WTC11 (cell line): ENCODE data around the gene DDRGK1. TPM values are rescaled to one million over a fixed set of nuclear protein-coding genes. Genes with fewer than 3 reads are reported as not detected.

ENCODE experiments used
- ATAC-seq: fragments of 200-7000 bp; cut with Tn5 transposase; 2 replicates; pipeline ENCODE4 v1.10.0; 2021; ENCODE audit warnings: mild to moderate bottlenecking, moderate library complexity
- CTCF ChIA-PET: fragments of 300-600 bp; sonication (Branson Sonifier 250); formaldehyde crosslinking; loops from one replicate; lab custom pipeline; 2021; ENCODE audit warnings: antibody characterized with exemption; lab: Charles Lee
- POLR2A ChIA-PET: fragments of 350-600 bp; sonication (Branson Sonifier 250); formaldehyde crosslinking; loops from one replicate; lab custom pipeline; 2021; ENCODE audit warnings: antibody characterized with exemption; lab: Charles Lee
- DNase-seq: peaks from one replicate; pipeline ENCODE4 v3.0.0; 2021; ENCODE audit warnings: low spot score
- H3K27ac Mint-ChIP-seq: 2 replicates; pipeline ENCODE4 v1.8.0; 2021; ENCODE audit warnings: mixed read lengths
- H3K27me3 Mint-ChIP-seq: 2 replicates; pipeline ENCODE4 v1.8.0; 2021; ENCODE audit warnings: low read depth, mild to moderate bottlenecking, moderate library complexity, mixed read lengths
- H3K36me3 Mint-ChIP-seq: 2 replicates; pipeline ENCODE4 v1.8.0; 2021; ENCODE audit warnings: mixed read lengths
- H3K4me1 Mint-ChIP-seq: 2 replicates; pipeline ENCODE4 v1.8.0; 2022; ENCODE audit warnings: mixed read lengths
- H3K4me3 Mint-ChIP-seq: 2 replicates; pipeline ENCODE4 v1.8.0; 2021; ENCODE audit warnings: mild to moderate bottlenecking, moderate library complexity, mixed read lengths
- H3K9me3 Mint-ChIP-seq: 2 replicates; pipeline ENCODE4 v1.8.0; 2021; ENCODE audit warnings: mixed read lengths
- ATF3 ChIP-seq: sonication (generic); formaldehyde crosslinking; conservative IDR thresholded peaks from 2 replicates; pipeline ENCODE4 v1.8.1; 2022; ENCODE audit warnings: mild to moderate bottlenecking, missing genetic modification reagents
- CREM ChIP-seq: sonication (generic); formaldehyde crosslinking; IDR thresholded peaks from 2 replicates; pipeline ENCODE4 v1.8.1; 2022; ENCODE audit warnings: mild to moderate bottlenecking, missing genetic modification reagents, moderate library complexity
- CTCF ChIP-seq: fragments of 200-600 bp; IDR thresholded peaks from 2 replicates; pipeline ENCODE4 v1.8.0; 2022; ENCODE audit warnings: antibody characterized with exemption
- E2F5 ChIP-seq: sonication (generic); formaldehyde crosslinking; IDR thresholded peaks from 2 replicates; pipeline ENCODE4 v1.8.1; 2022; ENCODE audit warnings: mild to moderate bottlenecking, moderate library complexity, missing genetic modification reagents
- ESRRA ChIP-seq: sonication (generic); formaldehyde crosslinking; IDR thresholded peaks from 2 replicates; pipeline ENCODE4 v1.8.1; 2022; ENCODE audit warnings: mild to moderate bottlenecking, missing genetic modification reagents, borderline replicate concordance
- FOXK1 ChIP-seq: sonication (generic); formaldehyde crosslinking; IDR thresholded peaks from 2 replicates; pipeline ENCODE4 v1.8.0; 2022; ENCODE audit warnings: mild to moderate bottlenecking, moderate library complexity, missing genetic modification reagents
- FOXP1 ChIP-seq: sonication (generic); formaldehyde crosslinking; IDR thresholded peaks from 2 replicates; pipeline ENCODE4 v1.8.0; 2022; ENCODE audit warnings: missing genetic modification reagents, mild to moderate bottlenecking, moderate library complexity, borderline replicate concordance
- GABPB1 ChIP-seq: sonication (generic); formaldehyde crosslinking; IDR thresholded peaks from 2 replicates; pipeline ENCODE4 v1.8.1; 2023; ENCODE audit warnings: mild to moderate bottlenecking, missing genetic modification reagents
- GRHL2 ChIP-seq: fragments of 250-450 bp; sonication (Bioruptor Pico); IDR thresholded peaks from 2 replicates; pipeline ENCODE4 v1.8.0; 2022; ENCODE audit warnings: mild to moderate bottlenecking, moderate library complexity; ENCODE audit not compliant: insufficient replicate concordance, severe bottlenecking
- HMGA2 ChIP-seq: fragments of 250-450 bp; sonication (Bioruptor Pico); IDR thresholded peaks from 2 replicates; pipeline ENCODE4 v1.4.0; 2021; ENCODE audit warnings: mild to moderate bottlenecking, moderate library complexity
- HMGXB4 ChIP-seq: sonication (generic); formaldehyde crosslinking; IDR thresholded peaks from 2 replicates; pipeline ENCODE4 v1.8.1; 2023; ENCODE audit warnings: mild to moderate bottlenecking, moderate library complexity, missing genetic modification reagents
- JAZF1 ChIP-seq: fragments of 250-450 bp; sonication (Bioruptor Pico); IDR thresholded peaks from 2 replicates; pipeline ENCODE4 v1.9.0; 2021; ENCODE audit warnings: moderate library complexity, mild to moderate bottlenecking, inconsistent platforms
- NFE2L1 ChIP-seq: sonication (generic); formaldehyde crosslinking; IDR thresholded peaks from 2 replicates; pipeline ENCODE4 v1.8.1; 2023; ENCODE audit warnings: missing genetic modification reagents
- OVOL2 ChIP-seq: fragments of 250-450 bp; sonication (Bioruptor Pico); IDR thresholded peaks from 2 replicates; pipeline ENCODE4 v1.9.0; 2021; ENCODE audit warnings: mild to moderate bottlenecking, borderline replicate concordance
- PRDM15 ChIP-seq: sonication (generic); formaldehyde crosslinking; IDR thresholded peaks from 2 replicates; pipeline ENCODE4 v1.8.0; 2022; ENCODE audit warnings: missing genetic modification reagents
- PREB ChIP-seq: sonication (generic); formaldehyde crosslinking; IDR thresholded peaks from 2 replicates; pipeline ENCODE4 v1.8.1; 2022; ENCODE audit warnings: mild to moderate bottlenecking, missing genetic modification reagents, moderate library complexity, borderline replicate concordance
- TEAD4 ChIP-seq: sonication (generic); formaldehyde crosslinking; IDR thresholded peaks from 2 replicates; pipeline ENCODE4 v1.8.0; 2022; ENCODE audit warnings: mild to moderate bottlenecking, missing genetic modification reagents
- USF1 ChIP-seq: sonication (generic); formaldehyde crosslinking; IDR thresholded peaks from 2 replicates; pipeline ENCODE4 v1.8.0; 2022; ENCODE audit warnings: mild to moderate bottlenecking, missing genetic modification reagents
- ZBTB43 ChIP-seq: sonication (generic); formaldehyde crosslinking; IDR thresholded peaks from 2 replicates; pipeline ENCODE4 v1.8.1; 2023; ENCODE audit warnings: mild to moderate bottlenecking, missing genetic modification reagents
- ZNF121 ChIP-seq: sonication (generic); formaldehyde crosslinking; IDR thresholded peaks from 2 replicates; pipeline ENCODE4 v1.8.0; 2023; ENCODE audit warnings: missing genetic modification reagents
- ZNF423 ChIP-seq: fragments of 250-450 bp; sonication (Bioruptor Pico); IDR thresholded peaks from 2 replicates; pipeline ENCODE4 v2.1.2; 2022; ENCODE audit warnings: mild to moderate bottlenecking, moderate library complexity
- ZNF512 ChIP-seq: sonication (generic); formaldehyde crosslinking; IDR thresholded peaks from 2 replicates; pipeline ENCODE4 v1.8.1; 2022; ENCODE audit warnings: missing genetic modification reagents, borderline replicate concordance
- total RNA-seq: library from RNA; stranded (reverse); gene quantifications from 3 replicates; pipeline ENCODE4 v1.2.3, GENCODE V29; 2021

DDRGK1 gene
- total RNA-seq, 1 experiment from 2014 or later: 46.4 TPM

GRCh38 chr20:3172933-3173609, 31.4 kb downstream of the DDRGK1 start, which contains the start of gene LZTS3:
LZTS3 (minus strand) TSS chr20:3173549; CDS start chr20:3167163, 6,386 bp downstream.
- H3K4me3 Mint-ChIP-seq: peak within 1 kb of the TSS; percentile 83
- TF ChIP-seq CTCF (no peak), FOXP1 (CRISPR knock-in tag) (peak; percentile 64), PRDM15 (CRISPR knock-in tag) (no peak), ZNF121 (CRISPR knock-in tag) (peak; percentile 39; the same call in 1 of the 2 replicates), PREB (CRISPR knock-in tag) (no peak), CREM (peak; percentile 75; the same call in 1 of the 2 replicates), FOXK1 (no peak; the same call in 1 of the 2 replicates), ZNF512 (CRISPR knock-in tag) (no peak), ESRRA (CRISPR knock-in tag) (no peak), NFE2L1 (CRISPR knock-in tag) (0 out of 2 replicates have a peak, but pooled peaks have one; percentile 5), ZBTB43 (no peak), JAZF1 (CRISPR knock-in tag) (no peak), E2F5 (CRISPR knock-in tag) (peak; percentile 71), OVOL2 (CRISPR knock-in tag) (no peak), ZNF423 (0 out of 2 replicates have a peak, but pooled peaks have one; percentile 14), TEAD4 (no peak), HMGA2 (CRISPR knock-in tag) (no peak), GRHL2 (CRISPR knock-in tag) (no peak), USF1 (no peak), GABPB1 (CRISPR knock-in tag) (peak; percentile 83), ATF3 (CRISPR knock-in tag) (peak; percentile 70; the same call in 1 of the 2 replicates), HMGXB4 (CRISPR knock-in tag) (peak; percentile 18; the same call in 1 of the 2 replicates)

More at GRCh38 chr20:3172933-3173609, 31.4 kb downstream of the DDRGK1 start, which contains the start of gene LZTS3:
- peak; percentile 73 for ATAC-seq
- H3K27ac Mint-ChIP-seq: peak within 1 kb of the TSS; percentile 46
- H3K9me3 Mint-ChIP-seq: no peaks in the 10 kb centered on the region
- ChIA-PET CTCF (interaction anchor here (0.9 to 1.1 kb wide), 4 partner anchors 13 to 119 kb away, joined by 3 read pairs; partner anchors contain the start of genes FASTKD5 and UBOX5), POLR2A (interaction anchor here (1.0 to 1.1 kb wide), 3 partner anchors 12 to 67 kb away, joined by 3 to 7 read pairs (median 3); partner anchors contain the start of genes FASTKD5 and UBOX5)
- peaks cover 42% of the 10 kb centered on the region for H3K4me1 Mint-ChIP-seq
- no peaks in the 10 kb centered on the region for H3K36me3 Mint-ChIP-seq
- H3K27me3 Mint-ChIP-seq: peaks cover 7% of the 10 kb centered on the region; the same call in 1 of the 2 replicates
- DNase-seq: peak; percentile 88
